Muscle of back (tissue), 11 donors: ENCODE results near the gene NDUFV2. TPM values are rescaled to one million over a fixed set of nuclear protein-coding genes. Genes with fewer than 3 reads are reported as not detected.

Source experiments
- DNase-seq, 3 donors: peaks; one replicate each; pipeline versions ENCODE4 v3.0.0 to v3.0.0-alpha.2; 2013
- polyA plus RNA-seq, 10 donors: library from polyadenylated mRNA; unstranded; fragments of 120-200 nt; gene quantifications; one replicate each; pipeline ENCODE4 v1.2.1, GENCODE V29; 2013; ENCODE audit not compliant: insufficient read length in 10 of 10

NDUFV2 gene
- polyA plus RNA-seq, 10 donors, result 81.3 to 140 (median 121) TPM

- no peak for DNase-seq
These were observed 11.1 kb downstream of the NDUFV2 start for GRCh38 chr18:9113468-9114149.

GRCh38 chr18:9115984-9116383, 13.5 kb downstream of the NDUFV2 start:
- no peak for DNase-seq

GRCh38 chr18:9117980-9118841, 15.7 kb downstream of the NDUFV2 start:
- no peak for DNase-seq

GRCh38 chr18:9120796-9121195, 18.3 kb downstream of the NDUFV2 start:
- no peak for DNase-seq

- DNase-seq, result no peak
These were observed 21.0 kb downstream of the NDUFV2 start for GRCh38 chr18:9123520-9123919.

GRCh38 chr18:9124824-9125223, 22.3 kb downstream of the NDUFV2 start:
- no peak for DNase-seq

- no peak for DNase-seq
These were observed 23.8 kb downstream of the NDUFV2 start for GRCh38 chr18:9126337-9126736.

- no peak for DNase-seq
These were observed 27.7 kb downstream of the NDUFV2 start for GRCh38 chr18:9130195-9130594.

- no peak for DNase-seq
These were observed 28.3 kb downstream of the NDUFV2 start for GRCh38 chr18:9130806-9131205.

- no peak for DNase-seq
These were observed 30.1 kb downstream of the NDUFV2 start for GRCh38 chr18:9132628-9133027.

- no peak for DNase-seq
These were observed 30.7 kb downstream of the NDUFV2 start for GRCh38 chr18:9133225-9133624.

- DNase-seq, result no peak
These were observed 32.8 kb downstream of the NDUFV2 start for GRCh38 chr18:9135081-9135911.

- DNase-seq, result peak in 2 of 3 donors; percentile 16 to 26
These were observed 33.4 kb downstream of the NDUFV2 start for GRCh38 chr18:9135912-9136314.

GRCh38 chr18:9136315-9137155, 34.0 kb downstream of the NDUFV2 start, which contains the start of gene ANKRD12:
ANKRD12 (plus strand) TSS chr18:9136781; CDS start chr18:9182433, 45,652 bp downstream.
- peak; percentile 98 to 100 (median 99) for DNase-seq

- DNase-seq, result peak; percentile 67 to 88 (median 70)
These were observed 34.9 kb downstream of the NDUFV2 start for GRCh38 chr18:9137168-9138066.

- DNase-seq, result no peak
These were observed 37.0 kb downstream of the NDUFV2 start for GRCh38 chr18:9139400-9140039.

- DNase-seq, result no peak
These were observed 37.9 kb downstream of the NDUFV2 start for GRCh38 chr18:9140381-9140780.

GRCh38 chr18:9140984-9141383, 38.5 kb downstream of the NDUFV2 start:
- no peak for DNase-seq

- DNase-seq, result no peak
These were observed 43.7 kb downstream of the NDUFV2 start for GRCh38 chr18:9146224-9146623.
